ENCODE measurements around the gene GATB. TPM values are rescaled to one million over a fixed set of nuclear protein-coding genes. Genes with fewer than 3 reads are reported as not detected.

The GATB gene
- total RNA-seq, 2 experiments from 2014 or later = 13.0 to 16.5 TPM

DNA sequence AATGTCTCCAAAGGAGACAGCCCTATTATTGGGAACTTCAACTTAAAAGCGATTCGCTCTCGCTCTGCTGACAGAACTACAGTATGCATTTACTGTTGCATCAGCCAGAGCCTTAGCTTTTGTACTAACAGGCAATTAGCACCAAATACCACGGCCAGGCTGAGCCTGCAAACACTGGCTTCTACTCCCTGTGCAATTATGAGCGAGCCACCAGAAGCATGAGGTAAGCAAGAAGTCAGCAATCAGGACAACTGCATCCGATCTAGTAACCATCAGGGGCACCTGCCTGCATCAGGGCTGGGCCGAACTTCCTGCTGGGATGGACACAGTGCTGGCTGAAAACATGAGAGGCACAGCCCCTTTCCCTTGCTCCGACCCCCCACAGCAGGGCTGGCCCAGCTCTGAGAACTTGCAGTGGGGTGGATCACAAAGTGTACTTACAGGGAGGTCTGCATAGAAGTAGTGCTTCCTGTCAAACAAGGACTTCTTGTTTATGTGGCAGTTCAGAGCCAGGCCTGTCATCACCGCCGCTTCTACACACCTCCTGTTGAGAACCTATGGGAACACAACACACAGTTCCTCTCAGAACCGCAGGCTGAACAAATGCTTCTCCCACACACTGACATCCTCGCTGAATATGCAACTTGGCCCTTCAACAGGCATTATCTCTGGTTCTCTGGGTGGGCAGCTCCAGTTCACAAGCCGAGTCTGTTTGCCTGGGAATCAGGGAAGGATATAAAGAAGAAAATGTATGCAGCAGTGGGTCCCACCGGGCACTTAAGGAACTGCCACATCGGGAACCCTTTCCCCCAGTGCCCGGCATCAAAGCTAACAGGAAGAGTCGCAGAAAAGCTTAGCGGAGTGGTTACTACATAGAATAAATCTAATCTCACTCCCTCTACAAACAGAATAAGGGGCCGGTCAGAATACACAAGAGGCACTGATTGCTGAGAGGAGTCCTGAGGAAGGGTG, 41.5 kb downstream of the GATB start:
- peaks cover 2% of the 10 kb centered on the region for H3K36me3 Mint-ChIP-seq (ENCODE audit: low read depth)
- DNase-seq = no peak
- no peaks in the 10 kb centered on the region for H3K9me3 Mint-ChIP-seq
- H3K4me1 Mint-ChIP-seq = no peaks in the 10 kb centered on the region
- ChIA-PET POLR2A (no interaction called here), CTCF (no interaction called here)
- no peak overlapping the region for H3K4me3 Mint-ChIP-seq
- H3K27ac Mint-ChIP-seq = no peak overlapping the region
- no peaks in the 10 kb centered on the region for H3K27me3 Mint-ChIP-seq

DNA sequence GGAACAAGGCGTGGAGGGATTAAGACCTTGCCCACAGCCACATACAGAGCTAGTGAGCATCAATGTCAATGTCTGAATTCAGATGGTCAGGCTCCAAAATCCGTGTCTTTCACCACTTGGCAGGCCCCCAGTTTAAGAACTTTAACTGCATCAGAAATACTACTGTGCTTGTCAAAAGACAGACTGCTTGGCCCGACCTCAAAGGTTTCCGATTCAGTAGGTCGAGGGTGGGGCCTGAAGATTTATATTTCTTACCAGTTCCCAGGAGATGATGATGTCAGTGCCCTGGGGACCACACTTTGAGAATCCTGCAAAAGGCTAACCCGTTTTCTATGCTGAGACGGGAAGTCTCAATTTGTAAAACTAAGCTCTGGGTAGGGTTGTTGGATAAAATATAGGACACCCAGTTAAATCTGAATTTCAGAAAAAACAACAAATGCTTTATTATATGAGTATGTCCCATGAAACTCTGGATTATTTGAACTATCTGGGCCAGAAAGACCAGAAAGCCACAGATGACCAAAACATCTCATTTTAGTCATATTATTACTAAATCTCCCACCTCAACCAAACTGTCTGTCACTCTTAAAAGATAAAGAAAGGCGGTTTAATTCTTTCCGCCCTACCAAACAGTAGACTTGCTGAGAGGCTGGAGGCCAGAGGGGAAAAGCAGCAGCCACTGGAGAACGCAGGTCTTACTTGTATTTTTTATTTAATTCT, 42.7 kb downstream of the GATB start:
- peaks cover 2% of the 10 kb centered on the region for H3K36me3 Mint-ChIP-seq (ENCODE audit: low read depth)
- no peak overlapping the region for H3K27ac Mint-ChIP-seq
- H3K4me3 Mint-ChIP-seq = no peak overlapping the region
- CTCF ChIA-PET = no interaction called here
- H3K9me3 Mint-ChIP-seq = no peaks in the 10 kb centered on the region
- no peaks in the 10 kb centered on the region for H3K4me1 Mint-ChIP-seq
- DNase-seq = no peak
- POLR2A ChIA-PET = no interaction called here
- H3K27me3 Mint-ChIP-seq = no peaks in the 10 kb centered on the region

DNA sequence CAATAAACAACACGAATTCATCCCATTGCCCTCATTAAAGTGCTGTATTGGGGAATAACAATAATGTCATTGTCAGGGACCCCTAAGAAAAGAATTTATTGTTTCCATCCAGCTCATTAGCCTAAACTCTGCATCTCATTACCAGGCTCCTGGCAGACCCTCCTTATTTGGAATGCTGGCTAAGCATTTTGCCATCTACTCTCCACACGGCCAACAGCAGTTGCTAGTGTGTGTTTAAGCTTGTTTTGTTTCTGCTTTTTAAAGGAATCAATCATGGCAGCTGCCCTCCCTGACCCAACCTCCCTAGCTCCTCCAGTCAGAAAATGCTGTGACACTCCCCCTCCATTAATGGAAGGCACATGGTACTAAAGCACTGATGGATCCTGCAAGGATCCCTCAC, 43.5 kb downstream of the GATB start:
- POLR2A ChIA-PET = no interaction called here
- no peak for DNase-seq
- no peak overlapping the region for H3K4me3 Mint-ChIP-seq
- CTCF ChIA-PET = no interaction called here
- H3K27me3 Mint-ChIP-seq = no peaks in the 10 kb centered on the region
- no peaks in the 10 kb centered on the region for H3K4me1 Mint-ChIP-seq
- H3K36me3 Mint-ChIP-seq (ENCODE audit: low read depth) = peaks cover 2% of the 10 kb centered on the region
- no peak overlapping the region for H3K27ac Mint-ChIP-seq
- H3K9me3 Mint-ChIP-seq = no peaks in the 10 kb centered on the region

DNA sequence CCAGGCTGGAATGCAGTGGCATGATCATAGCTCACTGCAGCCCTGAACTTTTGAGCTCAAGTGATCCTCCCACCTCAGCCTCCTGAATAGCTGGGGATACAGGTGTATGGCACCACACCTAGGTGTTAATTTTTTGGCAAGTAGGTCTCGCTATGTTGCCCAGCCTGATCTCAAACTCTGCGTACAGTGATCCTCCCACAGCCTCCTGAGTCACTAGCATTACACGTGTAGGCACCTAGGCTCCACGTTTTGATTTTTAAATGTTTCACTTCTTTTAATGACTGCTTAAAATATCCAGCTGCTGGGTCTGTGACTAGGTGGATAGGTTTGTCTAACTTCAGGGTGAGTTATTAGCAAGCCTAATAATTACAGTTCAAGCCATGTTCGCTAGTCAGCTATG, 44.5 kb downstream of the GATB start:
- no peak for DNase-seq
- ChIA-PET CTCF (interaction anchor here (1.0 kb wide), 1 partner anchor 59 kb away, joined by 3 read pairs; no protein-coding TSS in a partner anchor), POLR2A (no interaction called here)
- Mint-ChIP-seq H3K4me1 (no peaks in the 10 kb centered on the region), H3K27me3 (no peaks in the 10 kb centered on the region), H3K27ac (no peak overlapping the region), H3K36me3 (ENCODE audit: low read depth) (peaks cover 2% of the 10 kb centered on the region), H3K9me3 (no peaks in the 10 kb centered on the region), H3K4me3 (no peak overlapping the region)

DNA sequence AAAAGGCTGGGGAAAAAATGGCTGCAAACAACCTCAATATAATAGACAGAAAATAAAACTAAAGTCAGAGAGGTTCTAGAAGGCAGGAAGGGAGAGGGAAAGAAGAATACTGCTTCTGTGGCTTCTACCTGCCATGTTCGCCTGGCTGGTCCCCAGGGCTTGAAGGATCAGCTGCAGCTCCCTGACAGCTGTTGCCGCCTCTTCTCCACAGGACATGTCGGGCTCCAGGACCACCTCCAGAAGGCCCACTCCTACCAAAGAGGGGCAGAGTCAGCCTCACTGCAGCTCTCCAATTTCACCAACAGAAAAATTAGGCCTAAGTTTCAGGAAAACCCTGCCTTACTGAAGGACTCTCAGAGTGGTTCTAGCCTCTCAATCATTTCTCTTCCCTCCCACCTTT, 44.9 kb downstream of the GATB start:
- no peak overlapping the region for H3K27ac Mint-ChIP-seq
- H3K9me3 Mint-ChIP-seq = no peaks in the 10 kb centered on the region
- POLR2A ChIA-PET = no interaction called here
- H3K4me3 Mint-ChIP-seq = no peak overlapping the region
- H3K27me3 Mint-ChIP-seq = no peaks in the 10 kb centered on the region
- CTCF ChIA-PET = interaction anchor here (1.0 kb wide), 1 partner anchor 59 kb away, joined by 3 read pairs; no protein-coding TSS in a partner anchor
- H3K4me1 Mint-ChIP-seq = no peaks in the 10 kb centered on the region
- no peak for DNase-seq
- peaks cover 2% of the 10 kb centered on the region for H3K36me3 Mint-ChIP-seq (ENCODE audit: low read depth)

DNA sequence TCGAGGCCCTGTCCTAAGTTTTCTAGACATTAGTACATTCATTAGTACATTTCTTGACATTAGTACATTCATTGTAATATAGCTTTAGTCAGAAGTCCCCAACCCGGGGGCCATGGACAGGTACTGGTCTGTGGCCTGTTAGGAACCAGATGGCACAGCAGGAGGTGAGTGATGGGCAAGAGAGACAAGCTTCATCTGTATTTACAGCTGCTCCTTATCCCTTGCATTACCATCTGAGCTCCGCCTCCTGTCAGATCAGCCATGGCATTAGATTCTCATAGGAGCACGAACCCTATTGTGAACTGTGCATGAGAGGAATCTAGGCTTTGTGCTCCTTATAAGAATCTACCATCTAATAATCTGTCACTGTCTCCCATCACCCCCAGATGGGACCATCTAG, 48.0 kb downstream of the GATB start:
- DNase-seq = no peak
- no peaks in the 10 kb centered on the region for H3K9me3 Mint-ChIP-seq
- ChIA-PET POLR2A (no interaction called here), CTCF (interaction anchor here (1.1 to 2.1 kb wide), 2 partner anchors 13 to 46 kb away, joined by 4 to 5 read pairs; no protein-coding TSS in a partner anchor)
- no peak overlapping the region for H3K4me3 Mint-ChIP-seq
- peaks cover 2% of the 10 kb centered on the region for H3K36me3 Mint-ChIP-seq (ENCODE audit: low read depth)
- H3K27ac Mint-ChIP-seq = no peak overlapping the region
- no peaks in the 10 kb centered on the region for H3K27me3 Mint-ChIP-seq
- no peaks in the 10 kb centered on the region for H3K4me1 Mint-ChIP-seq

DNA sequence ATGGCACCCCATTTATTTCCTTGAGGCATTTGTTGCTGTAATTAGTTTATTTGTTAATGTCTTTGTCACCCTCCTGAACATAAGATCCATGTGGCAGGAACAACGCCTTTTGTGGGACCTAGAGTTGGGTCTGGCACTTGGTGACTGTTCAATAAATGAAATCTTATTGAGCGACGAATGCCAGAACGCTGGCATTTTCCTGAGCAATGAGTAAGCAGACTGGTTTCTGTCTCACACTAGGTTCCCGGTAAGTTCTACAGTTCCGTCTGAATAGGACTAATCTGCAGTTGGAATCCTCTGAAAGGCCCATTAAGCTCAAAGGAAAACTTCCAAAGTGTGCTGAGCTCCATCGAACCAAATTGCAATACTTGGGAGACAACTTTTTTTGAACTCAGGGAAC, 49.2 kb downstream of the GATB start:
- H3K9me3 Mint-ChIP-seq = no peaks in the 10 kb centered on the region
- no peak for DNase-seq
- H3K36me3 Mint-ChIP-seq (ENCODE audit: low read depth) = peaks cover 2% of the 10 kb centered on the region
- CTCF ChIA-PET = interaction anchor here (0.5 to 0.6 kb wide), 2 partner anchors 23 to 391 kb away, joined by 3 read pairs; no protein-coding TSS in a partner anchor
- H3K27ac Mint-ChIP-seq = no peak overlapping the region
- H3K4me1 Mint-ChIP-seq = no peaks in the 10 kb centered on the region
- POLR2A ChIA-PET = no interaction called here
- H3K27me3 Mint-ChIP-seq = no peaks in the 10 kb centered on the region
- no peak overlapping the region for H3K4me3 Mint-ChIP-seq

DNA sequence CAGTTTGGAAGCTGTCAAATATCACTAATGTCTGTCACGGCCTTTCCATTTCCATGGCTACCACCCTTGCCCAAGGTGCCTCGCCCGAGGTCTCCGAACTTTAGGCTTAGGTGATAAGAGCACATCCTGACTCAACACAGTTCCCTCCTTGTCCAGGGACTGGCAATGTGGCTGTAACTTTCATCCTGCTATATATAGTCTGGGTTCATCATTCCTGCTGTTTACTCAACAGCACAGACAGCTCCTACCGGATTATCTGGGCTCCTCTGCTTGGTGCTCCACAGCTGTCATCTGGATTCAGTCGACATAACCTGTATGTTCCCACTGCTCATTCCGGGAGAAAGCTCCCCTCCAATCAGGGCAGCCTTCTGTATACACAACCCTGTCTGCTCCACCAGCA, 51.2 kb downstream of the GATB start:
- no peaks in the 10 kb centered on the region for H3K9me3 Mint-ChIP-seq
- no peak overlapping the region for H3K27ac Mint-ChIP-seq
- H3K27me3 Mint-ChIP-seq = no peaks in the 10 kb centered on the region
- H3K4me1 Mint-ChIP-seq = no peaks in the 10 kb centered on the region
- POLR2A ChIA-PET = no interaction called here
- H3K4me3 Mint-ChIP-seq = no peak overlapping the region
- H3K36me3 Mint-ChIP-seq (ENCODE audit: low read depth) = peaks cover 8% of the 10 kb centered on the region
- CTCF ChIA-PET = interaction anchor here (1.2 kb wide), 1 partner anchor 10 kb away, joined by 3 read pairs; no protein-coding TSS in a partner anchor
- no peak for DNase-seq

DNA sequence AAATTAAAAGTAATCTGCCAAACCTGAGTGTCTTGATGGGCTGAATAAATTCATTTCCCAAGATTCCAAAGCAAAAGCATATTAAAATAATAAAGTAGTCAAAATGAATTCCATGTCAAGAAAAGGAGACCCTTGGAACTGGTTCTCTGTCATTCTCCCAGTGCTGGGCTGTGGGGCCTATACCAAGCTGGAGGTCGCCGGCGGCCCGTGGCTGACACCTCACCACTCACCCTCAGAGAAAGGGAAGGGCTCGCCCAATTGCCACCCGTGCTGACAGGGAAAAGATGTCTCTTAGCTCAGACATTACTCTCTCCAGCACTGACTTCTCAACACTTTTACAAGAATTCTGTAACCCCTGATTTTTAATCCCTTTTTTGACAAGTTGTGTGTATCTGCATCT, 51.7 kb downstream of the GATB start:
- H3K9me3 Mint-ChIP-seq = no peaks in the 10 kb centered on the region
- H3K27me3 Mint-ChIP-seq = no peaks in the 10 kb centered on the region
- H3K4me3 Mint-ChIP-seq = no peak overlapping the region
- ChIA-PET CTCF (interaction anchor here (1.2 kb wide), 1 partner anchor 10 kb away, joined by 3 read pairs; no protein-coding TSS in a partner anchor), POLR2A (no interaction called here)
- H3K27ac Mint-ChIP-seq = no peak overlapping the region
- no peaks in the 10 kb centered on the region for H3K4me1 Mint-ChIP-seq
- no peak for DNase-seq
- H3K36me3 Mint-ChIP-seq (ENCODE audit: low read depth) = peaks cover 8% of the 10 kb centered on the region

DNA sequence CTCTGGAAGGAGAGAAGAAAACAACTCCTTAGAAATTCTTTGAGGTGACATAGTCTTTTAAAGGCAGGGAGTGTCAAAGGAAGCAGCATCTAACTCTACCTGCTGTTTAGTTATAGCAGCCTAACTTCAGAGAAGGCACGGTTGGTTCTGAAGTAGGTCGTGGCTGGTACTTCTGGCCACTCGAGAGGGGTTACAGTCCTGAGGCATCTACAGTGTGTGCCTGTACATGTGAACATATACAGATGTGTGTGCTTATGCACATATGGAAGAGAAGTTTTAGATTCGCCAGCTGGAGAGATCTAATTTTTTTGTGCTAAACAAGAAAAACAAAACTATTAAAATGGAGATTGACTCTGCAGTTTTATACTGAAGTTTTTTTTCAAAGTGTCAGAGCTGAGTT, 52.7 kb downstream of the GATB start:
- Mint-ChIP-seq H3K27ac (no peak overlapping the region), H3K27me3 (no peaks in the 10 kb centered on the region), H3K9me3 (no peaks in the 10 kb centered on the region), H3K36me3 (ENCODE audit: low read depth) (peaks cover 8% of the 10 kb centered on the region), H3K4me3 (no peak overlapping the region), H3K4me1 (no peaks in the 10 kb centered on the region)
- POLR2A ChIA-PET = no interaction called here
- no peak for DNase-seq
- CTCF ChIA-PET = no interaction called here

DNA sequence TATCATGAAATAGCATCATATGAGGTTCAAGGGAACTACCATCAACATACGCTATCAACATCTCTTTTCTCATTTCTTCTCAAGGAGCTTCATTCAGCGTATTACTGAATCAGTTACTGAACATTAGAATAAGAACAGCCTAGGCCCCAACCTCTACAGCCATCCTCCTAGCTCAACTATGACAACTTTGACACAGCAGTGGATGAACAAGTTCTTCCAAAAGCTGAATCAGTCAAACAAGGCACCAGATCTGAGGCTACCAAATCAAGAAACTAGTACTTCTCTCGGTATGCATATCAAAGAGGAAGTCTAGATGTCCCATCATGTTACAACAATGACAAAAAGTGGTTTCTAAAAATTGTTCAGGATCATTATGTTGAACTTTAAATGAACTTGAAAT, 57.4 kb downstream of the GATB start:
- peaks cover 3% of the 10 kb centered on the region for H3K9me3 Mint-ChIP-seq
- peaks cover 21% of the 10 kb centered on the region for H3K36me3 Mint-ChIP-seq (ENCODE audit: low read depth)
- POLR2A ChIA-PET = no interaction called here
- DNase-seq = no peak
- peaks cover 2% of the 10 kb centered on the region for H3K4me1 Mint-ChIP-seq
- CTCF ChIA-PET = interaction anchor here (1.4 kb wide), 1 partner anchor 12 kb away, joined by 5 read pairs; no protein-coding TSS in a partner anchor
- no peak overlapping the region for H3K27ac Mint-ChIP-seq
- H3K27me3 Mint-ChIP-seq = no peaks in the 10 kb centered on the region
- no peak overlapping the region for H3K4me3 Mint-ChIP-seq

DNA sequence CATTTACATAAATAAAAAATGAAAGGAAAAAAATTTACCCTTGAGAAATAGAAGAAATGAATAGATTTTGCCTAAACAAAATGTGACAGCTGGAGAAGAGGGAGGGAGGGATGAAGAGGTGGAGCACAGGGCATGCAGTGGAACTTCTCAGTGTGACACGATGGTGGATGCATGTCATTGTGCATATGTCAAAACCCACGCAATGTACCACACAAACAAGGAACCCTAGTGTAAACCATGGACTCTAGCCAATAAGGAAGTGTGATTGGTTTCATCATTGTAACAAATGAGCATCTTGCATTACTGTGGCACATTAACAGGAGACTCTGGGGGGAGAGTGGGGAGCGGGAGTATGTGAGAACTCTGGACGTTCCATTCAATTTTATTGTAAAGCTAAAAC, 58.6 kb downstream of the GATB start:
- DNase-seq = no peak
- ChIA-PET CTCF (interaction anchor here (1.4 kb wide), 1 partner anchor 11 kb away, joined by 5 read pairs; no protein-coding TSS in a partner anchor), POLR2A (no interaction called here)
- Mint-ChIP-seq H3K4me3 (no peak overlapping the region), H3K27ac (no peak overlapping the region), H3K36me3 (ENCODE audit: low read depth) (peaks cover 21% of the 10 kb centered on the region), H3K27me3 (no peaks in the 10 kb centered on the region), H3K4me1 (peaks cover 2% of the 10 kb centered on the region), H3K9me3 (peaks cover 4% of the 10 kb centered on the region)

DNA sequence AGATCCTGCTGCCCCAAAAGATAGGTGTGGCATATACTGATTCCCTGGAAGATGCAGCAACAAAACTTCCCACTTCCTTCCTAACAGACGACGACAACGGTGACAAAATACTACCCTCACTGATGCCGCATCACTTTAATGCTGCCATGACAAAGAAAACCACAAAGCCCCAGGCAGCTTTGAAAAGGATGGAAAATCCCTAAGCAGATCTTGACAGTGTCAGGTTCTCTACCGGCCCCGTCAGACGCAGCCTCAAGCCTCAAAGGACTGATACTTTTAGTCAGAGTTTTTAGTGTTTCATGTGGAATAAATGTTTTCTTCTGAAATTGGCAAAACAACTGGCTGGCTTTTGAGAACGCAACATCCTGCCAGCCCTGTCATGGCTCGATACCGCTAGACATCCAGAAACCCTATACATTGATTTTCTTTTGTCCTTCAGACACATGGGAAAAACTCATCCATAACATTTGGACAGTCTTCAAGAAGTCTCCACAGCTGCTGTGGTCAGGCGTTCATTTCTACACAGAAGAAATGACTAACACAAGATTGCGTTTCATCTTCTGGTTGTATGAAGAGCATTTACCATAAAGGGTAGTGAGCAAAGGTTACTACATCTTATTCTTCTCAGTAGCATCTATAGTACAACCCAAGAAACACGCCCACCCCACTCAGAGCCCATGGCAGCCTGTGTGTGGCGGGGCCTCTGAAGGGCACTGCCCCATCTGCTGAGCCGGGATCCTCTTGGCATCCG, 60.1 kb downstream of the GATB start:
- DNase-seq = no peak
- Mint-ChIP-seq H3K27me3 (no peaks in the 10 kb centered on the region), H3K4me3 (no peak overlapping the region), H3K4me1 (peaks cover 2% of the 10 kb centered on the region), H3K36me3 (ENCODE audit: low read depth) (peaks cover 20% of the 10 kb centered on the region), H3K27ac (peak overlapping the region; percentile 34), H3K9me3 (peaks cover 4% of the 10 kb centered on the region)
- POLR2A ChIA-PET = no interaction called here
- CTCF ChIA-PET = no interaction called here

All from activated CD4-positive, alpha-beta T cell treated with anti-CD3 and anti-CD28 coated beads, Interleukin-2, amount 10 ng/mL, durations not matched to agents 7 days and 5 days (primary cell).